HG02938 (cell line): ENCODE results near the gene CDCA7.
"Not testable (repeated sequence)": the region's sequence is repeated elsewhere in the genome, so short reads cannot be mapped to it uniquely, and the experiment has no call there.

Source experiments
- ATAC-seq: cut with Tn5 transposase; IDR thresholded peaks from one replicate; pipeline ENCODE4 v1.9.1; 2021; ENCODE audit warnings: mild to moderate bottlenecking, moderate library complexity; ENCODE audit not compliant: unreplicated experiment

Gene CDCA7

DNA sequence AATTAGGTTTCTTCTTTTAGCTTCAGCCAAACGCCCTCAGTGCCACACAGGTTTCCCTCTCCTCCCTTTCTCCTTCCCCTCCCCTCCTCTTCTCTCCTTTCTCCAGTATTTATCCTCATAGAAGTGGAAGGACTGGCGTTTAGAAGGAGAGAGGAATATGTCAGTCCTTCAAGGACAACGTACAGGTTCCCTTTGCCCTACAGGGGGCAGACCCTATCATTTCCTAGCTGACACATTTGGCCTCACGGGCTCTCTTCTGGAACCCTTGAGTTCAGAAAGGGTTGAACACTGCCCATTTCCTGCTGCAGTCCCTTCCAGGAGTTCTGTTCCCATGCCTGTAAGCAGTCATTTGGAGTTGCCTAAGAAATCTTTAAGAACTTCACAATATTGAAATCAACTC lies 46.1 kb downstream of the CDCA7 start:
- ATAC-seq = no peak

DNA sequence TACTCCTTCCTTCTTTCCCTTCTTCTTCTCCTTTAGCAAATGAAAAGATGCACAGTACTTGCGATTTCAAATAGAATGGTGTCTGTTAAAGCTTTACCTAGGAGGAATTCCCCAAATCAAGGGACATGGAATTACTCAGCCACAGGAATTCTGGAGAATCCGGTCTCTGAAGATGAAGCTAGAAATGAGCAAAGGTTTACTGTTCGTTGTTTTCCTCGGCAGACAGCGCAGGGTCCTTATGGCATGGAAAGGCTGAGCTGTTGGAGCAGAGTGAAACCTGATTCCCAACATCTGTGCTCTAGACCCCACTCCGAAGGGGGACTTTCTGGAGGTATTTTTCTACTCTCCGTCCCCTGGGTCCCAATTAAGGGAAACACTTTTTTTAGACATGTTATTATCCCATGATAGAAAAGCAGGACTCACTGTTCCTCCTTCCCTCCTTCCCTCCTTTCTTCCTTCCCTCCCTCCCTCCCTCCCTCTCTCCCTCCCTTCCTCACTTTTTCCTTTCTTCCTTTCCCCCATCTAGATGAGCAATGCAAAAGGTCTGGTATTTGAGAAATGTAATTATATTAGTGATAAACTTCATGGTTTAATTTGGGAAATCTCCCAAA lies 47.1 kb downstream of the CDCA7 start:
- no peak for ATAC-seq

DNA sequence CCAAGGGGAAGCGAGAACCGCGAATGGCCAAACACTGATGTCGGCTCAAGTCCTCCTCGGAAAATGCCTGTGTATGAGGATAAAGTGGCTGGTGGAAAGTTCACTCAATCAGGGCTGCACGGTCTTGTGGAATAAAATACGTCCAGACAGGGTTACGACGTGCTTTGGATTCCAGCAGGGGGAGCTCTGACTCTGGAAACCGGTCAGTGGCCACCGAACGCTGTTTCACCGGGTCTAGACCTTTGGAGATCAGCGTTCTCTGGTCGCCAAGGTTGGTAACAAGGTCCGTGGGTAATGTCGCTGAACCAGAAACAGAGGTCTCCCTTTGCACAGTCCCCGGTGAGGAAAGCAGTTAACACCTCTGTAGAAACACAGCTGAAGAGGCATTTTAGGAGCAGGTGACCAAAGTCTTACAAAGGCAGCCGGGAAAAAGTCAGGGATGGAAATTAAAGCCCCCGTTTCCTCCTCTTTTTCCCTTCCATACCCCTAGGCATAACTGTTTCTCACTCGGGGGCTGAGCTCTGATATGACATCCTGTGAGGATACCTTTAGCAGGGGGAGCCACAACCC lies 47.8 kb downstream of the CDCA7 start:
- no peak for ATAC-seq

DNA sequence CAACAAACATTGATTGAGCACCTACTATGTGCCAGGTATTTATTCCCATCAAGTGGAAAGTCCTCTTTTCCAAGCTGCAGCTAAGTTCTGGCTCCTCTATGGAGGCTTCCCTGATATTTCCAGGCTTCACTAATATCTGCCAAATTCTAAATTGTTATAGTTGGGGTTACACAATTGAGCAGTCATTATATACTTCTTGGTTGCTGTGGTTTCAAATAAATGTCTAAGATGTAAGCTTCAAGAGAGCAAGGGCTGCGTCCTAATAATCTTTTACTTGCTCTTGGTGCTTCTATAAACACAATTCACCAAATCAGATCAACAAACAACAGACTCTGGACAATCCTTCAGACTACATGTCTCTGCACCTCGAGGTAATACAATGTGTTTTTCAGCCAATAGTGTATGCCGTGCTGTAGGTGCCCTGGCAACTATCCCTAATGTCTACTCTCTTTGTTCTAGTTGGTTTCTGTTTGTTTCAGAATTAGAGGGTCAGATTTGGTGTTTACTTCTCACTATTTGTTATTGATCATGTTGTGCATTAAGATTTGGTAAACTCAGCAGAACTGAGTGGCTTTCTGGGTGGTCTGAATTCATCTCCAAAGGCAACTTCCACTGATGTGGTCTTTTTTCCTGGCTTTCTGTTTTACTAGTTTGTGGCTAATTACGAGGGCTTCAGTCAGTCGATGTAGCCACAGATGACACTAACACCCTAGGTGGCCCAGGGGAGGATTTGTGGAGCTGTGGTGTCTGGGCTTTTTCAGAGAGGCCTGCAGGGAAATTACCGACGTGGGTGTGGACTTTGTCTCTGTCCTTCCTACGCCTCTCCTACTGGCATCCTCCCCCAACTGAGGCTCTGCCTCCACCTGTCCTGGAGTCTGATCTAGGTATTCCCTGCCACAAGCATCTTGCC lies 50.4 kb downstream of the CDCA7 start:
- ATAC-seq = no peak

DNA sequence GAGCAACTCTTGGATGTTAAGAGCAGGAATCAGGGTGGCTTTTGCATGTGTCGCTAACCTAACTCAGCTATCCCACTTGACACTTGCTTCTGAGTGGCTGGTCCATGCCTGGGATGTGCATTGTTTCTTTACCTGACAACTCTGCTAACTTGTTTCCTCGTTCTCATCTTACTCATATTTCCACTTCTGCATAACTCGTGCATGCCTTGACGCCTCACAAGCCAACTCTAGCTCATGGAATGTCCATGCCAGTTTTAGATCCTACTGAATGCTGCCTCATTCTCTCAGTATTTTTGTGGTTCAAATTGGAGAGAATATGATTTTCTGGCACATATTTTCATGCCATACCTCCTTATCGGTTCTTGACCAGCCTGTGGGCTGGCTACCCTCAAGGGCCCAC lies 52.5 kb downstream of the CDCA7 start:
- no peak for ATAC-seq

DNA sequence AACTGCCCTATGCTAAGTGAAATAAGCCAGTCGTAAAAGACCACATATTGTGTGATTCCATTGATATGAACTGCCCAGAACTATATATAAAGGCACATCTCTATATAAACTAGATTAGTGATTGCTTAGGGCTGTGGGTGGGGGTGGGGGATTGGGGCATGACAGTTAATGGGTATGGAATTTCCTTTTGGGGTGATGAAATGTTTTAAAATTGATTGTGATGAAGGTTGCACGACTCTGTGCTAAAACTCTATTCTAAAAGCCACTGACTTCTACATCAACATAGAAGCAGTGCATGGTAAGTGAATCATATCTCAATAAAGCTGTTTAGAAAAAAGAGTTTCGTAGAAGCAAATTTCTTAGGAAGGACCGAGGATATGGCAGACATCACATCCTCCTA lies 53.0 kb downstream of the CDCA7 start:
- no peak for ATAC-seq

DNA sequence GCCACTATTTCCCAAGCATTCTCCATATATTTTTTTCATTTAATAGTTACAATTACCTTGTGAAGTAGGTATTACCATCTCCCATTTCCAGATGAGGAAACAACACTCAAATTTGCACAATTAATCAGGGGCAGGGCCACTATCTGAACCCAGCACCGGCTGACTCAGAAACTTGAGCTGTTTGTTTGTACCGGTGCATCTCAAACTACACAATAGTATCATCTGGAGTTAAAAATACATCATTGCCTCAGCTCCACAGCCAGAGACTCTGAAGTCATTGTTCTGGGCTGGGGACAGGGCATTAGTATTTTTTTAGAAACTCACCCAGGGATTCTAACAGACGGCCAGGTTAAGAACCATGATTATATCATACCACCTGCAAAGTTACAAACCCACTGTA lies 55.9 kb downstream of the CDCA7 start:
- ATAC-seq = no peak

DNA sequence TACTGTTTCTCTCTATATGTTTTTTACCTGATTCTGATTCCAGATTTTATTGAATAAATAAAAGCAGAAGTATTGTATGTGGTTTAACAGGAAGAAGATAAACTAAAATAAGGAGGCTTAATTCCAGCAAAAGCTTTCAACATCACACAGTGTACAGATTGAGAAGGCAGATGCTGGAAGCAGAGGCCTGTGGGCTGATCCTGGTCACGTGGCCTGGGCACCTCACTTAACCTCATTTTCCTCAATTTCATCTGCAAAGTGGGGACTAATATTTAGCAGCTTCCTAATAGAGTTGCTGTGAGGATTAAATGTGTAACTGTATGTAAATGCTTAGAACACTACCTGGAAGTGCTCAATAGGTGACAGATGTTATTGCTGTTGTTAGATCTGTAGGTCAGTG lies 58.0 kb downstream of the CDCA7 start:
- ATAC-seq = no peak

DNA sequence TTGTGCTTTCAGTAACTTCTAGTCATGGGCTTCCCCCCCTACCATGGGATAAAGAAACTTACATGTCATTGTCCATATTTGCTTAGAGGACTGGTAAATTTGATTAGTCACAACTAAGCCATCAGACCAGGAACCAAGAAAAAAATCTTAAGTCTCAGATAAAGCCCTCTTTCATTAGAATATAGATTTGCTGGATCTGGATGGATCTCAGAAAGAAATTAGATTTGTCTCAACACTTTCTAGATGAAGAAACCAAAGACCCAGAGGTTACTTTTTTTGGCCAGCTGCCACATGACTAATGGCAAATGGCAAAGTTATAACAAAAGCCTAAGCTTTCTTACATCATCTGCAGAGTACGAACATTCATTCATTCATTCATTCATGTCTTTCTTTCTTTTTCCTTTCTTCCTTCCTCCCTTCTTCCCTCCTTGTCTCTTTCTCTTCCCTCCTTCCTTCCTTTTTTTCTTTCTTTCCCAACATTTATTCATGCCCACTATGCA lies 60.2 kb downstream of the CDCA7 start:
- ATAC-seq = no peak

DNA sequence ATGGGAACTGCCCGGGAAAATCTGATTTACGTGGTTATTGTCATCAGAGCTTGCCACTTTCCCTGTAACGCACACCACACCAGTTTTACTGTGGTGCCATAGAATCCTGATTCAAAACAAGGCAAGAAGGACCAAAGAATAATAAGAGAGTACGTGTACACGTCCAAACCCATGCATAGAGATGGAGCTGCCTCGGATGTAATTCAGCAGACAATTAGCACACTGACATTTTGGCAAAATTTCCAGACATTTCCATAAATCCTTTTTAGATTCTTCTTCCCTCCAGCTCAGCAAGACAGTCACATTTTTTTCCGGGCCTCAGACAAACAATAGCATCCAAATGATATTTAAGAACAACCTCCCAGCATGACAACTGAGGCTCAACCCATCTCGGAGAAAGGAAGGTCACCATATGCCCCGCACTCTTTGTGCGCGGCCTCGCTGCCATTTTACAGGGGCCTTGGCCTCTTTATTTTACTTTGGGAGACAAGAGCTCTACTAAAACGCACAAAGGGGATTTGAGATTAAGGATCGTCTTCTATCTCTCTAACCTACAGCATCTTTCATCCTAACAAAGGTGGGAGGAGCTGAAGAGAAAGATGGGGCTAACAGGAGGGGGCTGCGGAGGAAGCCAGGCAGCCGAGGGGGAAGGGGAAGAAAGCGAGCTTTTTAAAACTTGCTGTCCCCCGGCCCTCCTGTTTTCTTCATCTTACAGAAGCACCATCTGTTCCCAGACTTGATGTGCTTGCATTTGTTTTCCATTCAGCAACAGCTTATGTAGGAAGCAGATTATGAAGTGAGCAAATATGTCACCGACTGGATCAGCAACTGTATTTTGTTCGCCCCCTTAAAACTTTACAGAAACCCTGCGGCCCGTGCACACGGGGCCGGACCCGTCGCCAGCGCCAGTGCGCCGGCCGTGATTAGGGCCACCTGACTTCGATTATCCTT lies 61.0 kb downstream of the CDCA7 start:
- no peak for ATAC-seq

DNA sequence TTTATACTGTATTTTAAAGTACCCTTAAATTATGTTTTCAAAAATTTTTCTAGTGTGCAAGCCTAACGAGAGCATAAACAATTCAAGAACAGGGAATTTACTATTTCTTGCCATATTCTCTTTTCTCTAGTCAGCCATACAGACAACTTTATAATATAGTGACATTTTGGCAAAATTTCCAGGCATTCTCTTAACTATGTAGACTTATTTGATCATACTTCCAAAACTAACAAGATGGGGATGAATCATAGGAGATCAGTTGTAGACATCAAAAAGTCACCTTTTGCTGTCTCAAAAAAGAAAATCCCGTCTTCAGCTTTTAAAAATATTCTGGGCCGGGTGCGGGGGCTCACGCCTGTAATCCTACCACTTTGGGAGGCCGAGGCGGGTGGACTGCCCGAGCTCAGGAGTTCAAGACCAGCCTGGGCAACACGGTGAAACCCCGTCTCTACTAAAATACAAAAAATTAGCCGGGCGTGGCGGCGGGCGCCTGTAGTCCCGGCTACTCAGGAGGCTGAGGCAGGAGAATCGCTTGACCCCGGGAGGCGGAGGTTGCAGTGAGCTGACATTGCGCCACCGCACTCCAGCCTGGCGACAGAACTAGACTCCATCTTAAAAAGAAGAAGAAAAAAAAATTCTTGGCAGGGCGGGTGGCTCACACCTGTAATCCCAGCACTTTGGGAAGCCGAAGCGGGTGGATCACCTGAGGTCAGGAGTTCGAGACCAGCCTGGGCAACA lies 61.9 kb downstream of the CDCA7 start:
- ATAC-seq = not testable (repeated sequence)

DNA sequence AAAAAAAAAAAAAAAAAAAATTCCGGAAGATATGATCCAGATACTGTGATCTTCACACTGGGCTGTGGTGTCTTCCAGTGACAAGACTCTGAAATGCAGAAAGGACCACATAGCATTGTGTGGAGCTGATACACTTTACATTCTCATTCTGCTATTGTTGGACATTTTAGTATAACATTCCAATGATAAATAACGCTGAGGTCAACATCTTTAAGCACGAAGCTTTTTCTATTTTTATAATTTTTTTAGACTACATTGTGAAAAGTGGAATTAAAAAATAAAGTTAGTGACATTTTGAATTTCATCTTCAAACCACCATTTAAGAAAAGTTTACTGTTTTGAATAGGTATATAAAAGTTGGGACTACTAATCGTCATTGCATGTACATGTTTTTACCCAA lies 62.7 kb downstream of the CDCA7 start:
- no peak for ATAC-seq

DNA sequence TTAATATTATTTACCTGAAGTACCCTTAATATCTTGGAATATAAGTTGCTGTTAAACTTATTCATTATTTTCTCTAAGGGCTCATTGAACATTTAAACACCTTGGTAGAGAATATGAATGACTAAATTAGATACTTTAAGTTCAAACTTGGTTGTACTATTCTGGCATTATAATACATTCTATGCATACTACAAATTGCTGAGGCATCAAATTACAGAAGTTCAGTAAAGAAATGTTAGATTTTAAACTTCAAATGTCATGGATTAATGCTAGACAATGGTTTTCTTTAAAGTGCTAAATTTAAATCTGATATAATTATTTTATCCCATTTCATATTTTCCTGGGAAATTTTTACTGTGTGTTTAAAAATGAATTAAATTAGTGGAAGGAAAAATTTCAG lies 63.1 kb downstream of the CDCA7 start:
- ATAC-seq = no peak
